Neutrophil (primary cell): ENCODE data around the gene APOC3.

Experiments
- H3K27ac ChIP-seq: fragments of 200-600 bp; sonication (generic); 2 replicates; pipeline ENCODE4 v1.5.1; 2016; ENCODE audit warnings: mild to moderate bottlenecking, moderate library complexity
- H3K27me3 ChIP-seq: fragments of 200-600 bp; sonication (generic); 2 replicates; pipeline ENCODE4 v1.6.0; 2016; ENCODE audit warnings: mild to moderate bottlenecking
- H3K36me3 ChIP-seq: fragments of 200-600 bp; sonication (generic); 2 replicates; pipeline ENCODE4 v1.5.1; 2017
- H3K4me1 ChIP-seq, 2 experiments: fragments of 200-600 bp in 1 of 2; sonication (generic) in 1 of 2; 1 replicate in 1 of 2; 2 replicates in 1 of 2; pipeline versions ENCODE4 v1.5.1 to v1.6.1; 2013 to 2016; ENCODE audit warnings: low read depth in 1 of 2, low read length in 1 of 2, mild to moderate bottlenecking in 1 of 2, moderate library complexity in 1 of 2; ENCODE audit not compliant: control insufficient read depth in 1 of 2, insufficient read depth in 1 of 2
- H3K4me3 ChIP-seq, 2 experiments: fragments of 200-600 bp in 1 of 2; sonication (generic) in 1 of 2; 1 replicate in 1 of 2; 2 replicates in 1 of 2; pipeline ENCODE4 v1.5.1; 2013 to 2016; ENCODE audit warnings: low read depth in 1 of 2, low read length in 1 of 2, mild to moderate bottlenecking in 1 of 2, moderate library complexity in 1 of 2
- H3K9me3 ChIP-seq: fragments of 200-600 bp; sonication (generic); 2 replicates; pipeline ENCODE4 v1.5.1; 2016
- TF ChIP-seq, protein P1 (sequence below): fragments of 200-600 bp; sonication (generic); IDR thresholded peaks from 2 replicates; pipeline ENCODE4 v1.5.1; 2016; ENCODE audit warnings: antibody characterized with exemption

The APOC3 gene

DNA sequence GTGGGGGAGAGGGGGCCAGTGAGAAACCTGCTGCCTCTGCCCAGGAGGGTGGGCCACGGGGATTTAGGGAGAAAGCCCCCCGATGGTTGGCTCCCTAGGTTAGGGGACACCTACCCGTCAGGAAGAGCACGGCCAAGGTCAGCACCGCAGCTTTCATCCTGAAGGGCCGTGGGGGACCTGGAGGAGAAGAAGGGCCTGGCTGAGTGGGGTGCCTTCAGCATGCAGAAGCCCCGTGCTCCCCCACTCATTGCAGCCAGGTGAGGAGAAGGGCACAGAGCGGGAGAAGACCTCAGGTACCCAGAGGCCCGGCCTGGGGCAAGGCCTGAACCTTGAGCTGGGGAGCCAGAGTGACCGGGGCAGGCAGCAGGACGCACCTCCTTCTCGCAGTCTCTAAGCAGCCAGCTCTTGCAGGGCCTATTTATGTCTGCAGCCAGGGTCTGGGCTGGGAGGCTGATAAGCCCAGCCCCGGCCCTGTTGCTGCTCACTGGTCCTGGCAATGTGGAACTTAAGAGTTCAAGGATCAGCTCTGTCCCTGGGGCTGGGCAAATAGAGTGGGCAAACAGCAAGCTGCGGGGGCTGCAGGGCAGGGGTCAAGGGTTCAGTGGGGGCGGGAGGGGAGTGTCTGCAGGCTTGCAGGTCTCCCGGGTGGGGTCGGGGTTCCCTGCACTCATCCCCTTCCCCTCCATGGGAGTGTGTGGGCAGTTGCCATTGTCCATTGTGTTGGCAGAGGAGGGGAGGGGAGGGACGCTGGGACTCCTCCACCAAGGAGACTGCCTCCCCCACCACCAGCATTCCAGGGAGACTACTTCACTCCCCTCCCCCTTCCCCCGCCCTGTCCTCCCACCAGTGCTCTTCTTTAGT is 7.8 kb downstream of the APOC3 start, which contains the start of gene APOA1:
Gene APOA1 (minus strand): TSS at position 392 of the 861 bp plus-strand sequence. CDS start 235 bp downstream, at position 157.
- Histone ChIP-seq H3K4me3 (no peak within 1 kb of the TSS), H3K36me3 (no peaks in the 10 kb centered on the region), H3K9me3 (no peaks in the 10 kb centered on the region), H3K27me3 (peaks cover 19% of the 10 kb centered on the region), H3K27ac (no peak within 1 kb of the TSS), H3K4me1 (peaks cover 15% of the 10 kb centered on the region in 2 experiments)
- TF ChIP-seq, protein P1, sequence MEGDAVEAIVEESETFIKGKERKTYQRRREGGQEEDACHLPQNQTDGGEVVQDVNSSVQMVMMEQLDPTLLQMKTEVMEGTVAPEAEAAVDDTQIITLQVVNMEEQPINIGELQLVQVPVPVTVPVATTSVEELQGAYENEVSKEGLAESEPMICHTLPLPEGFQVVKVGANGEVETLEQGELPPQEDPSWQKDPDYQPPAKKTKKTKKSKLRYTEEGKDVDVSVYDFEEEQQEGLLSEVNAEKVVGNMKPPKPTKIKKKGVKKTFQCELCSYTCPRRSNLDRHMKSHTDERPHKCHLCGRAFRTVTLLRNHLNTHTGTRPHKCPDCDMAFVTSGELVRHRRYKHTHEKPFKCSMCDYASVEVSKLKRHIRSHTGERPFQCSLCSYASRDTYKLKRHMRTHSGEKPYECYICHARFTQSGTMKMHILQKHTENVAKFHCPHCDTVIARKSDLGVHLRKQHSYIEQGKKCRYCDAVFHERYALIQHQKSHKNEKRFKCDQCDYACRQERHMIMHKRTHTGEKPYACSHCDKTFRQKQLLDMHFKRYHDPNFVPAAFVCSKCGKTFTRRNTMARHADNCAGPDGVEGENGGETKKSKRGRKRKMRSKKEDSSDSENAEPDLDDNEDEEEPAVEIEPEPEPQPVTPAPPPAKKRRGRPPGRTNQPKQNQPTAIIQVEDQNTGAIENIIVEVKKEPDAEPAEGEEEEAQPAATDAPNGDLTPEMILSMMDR = no peak

DNA sequence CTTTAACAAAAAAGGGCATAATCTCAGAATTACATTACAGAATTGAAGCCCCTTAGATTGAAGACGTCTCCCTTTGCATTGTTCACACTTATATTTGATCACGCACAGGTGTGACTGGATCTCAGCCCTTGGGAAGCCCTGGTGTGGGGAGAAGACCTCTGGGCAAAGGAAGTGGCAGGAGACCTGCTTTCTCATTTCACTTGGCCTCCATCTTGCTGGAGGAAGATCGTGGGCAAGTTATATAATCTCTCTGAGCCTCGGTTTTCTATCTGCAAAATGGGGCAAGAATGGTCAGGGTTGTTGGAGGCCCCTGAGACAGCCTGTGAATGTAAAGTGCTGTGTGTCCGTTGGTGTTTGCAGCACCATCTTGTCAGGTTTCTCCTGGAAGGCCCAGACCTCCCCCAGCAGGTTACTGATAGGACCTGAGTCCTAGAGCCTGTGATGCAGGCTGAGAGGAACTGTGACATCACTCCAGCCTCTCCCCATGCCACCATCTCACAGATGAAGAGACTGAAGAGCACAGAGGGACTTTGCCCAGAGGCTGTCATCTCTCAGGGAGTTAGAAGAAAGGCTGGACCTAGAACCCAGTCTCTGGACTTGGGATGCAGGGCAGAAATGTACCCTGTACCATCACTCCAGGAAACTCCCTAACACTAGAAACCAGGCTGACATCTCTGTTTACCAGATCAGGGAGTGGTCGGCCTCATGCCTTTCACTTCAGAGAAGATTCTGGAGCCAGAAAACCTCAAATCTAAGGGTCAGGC is 8.8 kb downstream of the APOC3 start:
- Histone ChIP-seq H3K9me3 (no peaks in the 10 kb centered on the region), H3K4me3 (no peak overlapping the region), H3K27me3 (peaks cover 19% of the 10 kb centered on the region), H3K4me1 (peaks cover 15% of the 10 kb centered on the region in 2 experiments), H3K36me3 (peaks cover 9% of the 10 kb centered on the region), H3K27ac (no peak overlapping the region)
- TF ChIP-seq, protein P1 = no peak

DNA sequence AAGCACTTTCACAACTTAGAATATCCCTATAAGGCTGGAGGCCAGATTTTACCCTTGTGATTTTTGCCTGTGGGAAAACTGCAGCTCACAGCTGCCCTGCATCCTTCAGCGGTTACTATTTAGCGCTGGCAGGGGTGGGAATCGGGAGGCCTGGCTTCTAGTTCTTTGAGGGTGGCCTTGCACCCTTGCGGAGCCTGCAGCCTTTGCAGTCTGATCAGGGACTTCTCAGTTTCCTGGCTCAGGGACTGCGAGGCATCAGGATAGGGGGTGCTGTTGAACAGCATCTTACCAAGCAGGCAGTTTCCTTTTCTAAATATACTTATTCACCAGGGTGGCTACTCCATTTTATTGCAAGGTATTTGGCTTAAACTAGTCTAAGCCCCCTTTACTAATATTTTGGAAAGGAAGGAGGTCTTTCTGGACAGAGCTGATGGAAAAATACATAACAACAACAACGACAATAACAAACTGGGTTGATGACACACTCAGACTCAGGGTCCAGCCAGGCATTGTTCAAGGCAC is 10.6 kb downstream of the APOC3 start:
- TF ChIP-seq, protein P1 = no peak

DNA sequence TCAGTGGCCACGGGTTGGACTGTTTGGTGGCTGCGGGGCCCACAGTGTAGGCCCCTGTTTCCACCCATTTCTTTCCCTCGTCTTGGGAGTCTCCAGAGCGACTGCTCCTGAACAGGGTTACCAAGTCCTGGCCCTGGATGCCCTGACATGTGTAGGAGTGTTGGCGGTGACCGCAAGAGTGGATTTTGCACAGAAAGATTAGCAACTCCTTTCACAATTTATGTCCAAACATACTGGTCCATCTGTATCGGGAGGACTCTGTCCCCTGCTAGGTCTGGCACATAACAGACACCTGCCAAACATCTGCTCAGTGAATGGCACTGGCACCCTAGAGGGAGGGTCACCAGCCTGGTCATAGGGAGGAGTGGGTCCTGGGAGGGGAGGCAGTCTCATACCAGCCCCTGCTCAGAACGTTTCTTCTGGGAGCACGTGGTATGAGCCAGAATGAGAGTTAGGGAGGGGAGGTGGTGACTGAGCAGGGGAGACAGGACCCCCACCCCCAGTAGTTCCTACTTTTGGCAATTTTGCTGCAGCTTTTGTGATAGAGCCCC is 11.1 kb downstream of the APOC3 start:
- TF ChIP-seq, protein P1 = no peak
- Histone ChIP-seq H3K4me1 (peaks cover 4% of the 10 kb centered on the region in 2 experiments), H3K27me3 (peaks cover 6% of the 10 kb centered on the region), H3K9me3 (no peaks in the 10 kb centered on the region), H3K4me3 (no peak overlapping the region), H3K36me3 (peaks cover 30% of the 10 kb centered on the region), H3K27ac (no peak overlapping the region)

More for the DNA sequence above, 10.6 kb downstream of the APOC3 start:
- no peak overlapping the region for H3K27ac ChIP-seq
- H3K27me3 ChIP-seq = peaks cover 11% of the 10 kb centered on the region
- no peak overlapping the region for H3K4me3 ChIP-seq
- H3K9me3 ChIP-seq = no peaks in the 10 kb centered on the region
- peaks cover 25% of the 10 kb centered on the region for H3K36me3 ChIP-seq
- peaks cover 9% of the 10 kb centered on the region in 2 experiments for H3K4me1 ChIP-seq

DNA sequence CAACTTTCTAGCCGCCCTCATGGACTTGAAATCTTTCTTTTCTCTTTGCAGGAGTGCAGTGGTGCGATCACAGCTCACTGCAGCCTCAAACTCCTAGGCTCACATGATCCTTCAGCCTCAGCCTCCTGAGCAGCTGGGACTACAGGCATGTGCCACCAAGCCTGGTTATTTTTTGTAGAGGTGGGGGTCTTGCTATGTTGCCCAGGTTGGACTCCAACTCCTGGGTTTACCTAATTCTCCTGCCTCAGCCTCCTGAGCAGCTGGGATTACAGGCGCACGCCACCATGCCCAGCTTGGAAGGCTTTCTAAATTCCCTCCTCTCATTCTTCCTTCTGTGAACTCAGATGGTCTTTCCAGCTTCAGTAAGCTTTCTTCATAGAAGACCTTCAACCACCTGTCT is 12.4 kb downstream of the APOC3 start:
- no peaks in the 10 kb centered on the region for H3K9me3 ChIP-seq
- TF ChIP-seq, protein P1 = no peak
- H3K4me1 ChIP-seq = no peaks in the 10 kb centered on the region
- H3K36me3 ChIP-seq = peaks cover 43% of the 10 kb centered on the region
- no peak overlapping the region for H3K27ac ChIP-seq
- H3K27me3 ChIP-seq = no peaks in the 10 kb centered on the region
- no peak overlapping the region for H3K4me3 ChIP-seq
